Mesodermal cell (in vitro differentiated cells): ENCODE measurements around the gene EGLN3.

ENCODE experiments used
- H3K27ac ChIP-seq: 2 replicates; pipeline ENCODE4 v1.7.0; 2013; ENCODE audit warnings: mild to moderate bottlenecking, low read depth, low read length, moderate library complexity; ENCODE audit not compliant: severe bottlenecking
- H3K36me3 ChIP-seq: 2 replicates; pipeline ENCODE4 v1.7.1; 2013; ENCODE audit warnings: mild to moderate bottlenecking, low read length, moderate library complexity; ENCODE audit not compliant: control insufficient read depth, insufficient read depth
- H3K4me1 ChIP-seq: one replicate; pipeline ENCODE4 v1.7.1; 2013; ENCODE audit warnings: mild to moderate bottlenecking, low read length; ENCODE audit not compliant: insufficient read depth, control insufficient read depth, poor library complexity, severe bottlenecking
- H3K4me3 ChIP-seq: 2 replicates; pipeline ENCODE4 v1.7.0; 2013; ENCODE audit warnings: low read length, control low read depth, mild to moderate bottlenecking; ENCODE audit not compliant: insufficient read depth, poor library complexity, severe bottlenecking; ENCODE audit errors: extremely low read depth
- H3K9me3 ChIP-seq: 2 replicates; pipeline ENCODE4 v1.7.1; 2013; ENCODE audit warnings: mild to moderate bottlenecking, low read length, moderate library complexity; ENCODE audit not compliant: control insufficient read depth
- WGBS, 2 experiments: methylation state at CpG; one replicate each; pipeline ENCODE4 v1.1.5; 2013; ENCODE audit warnings: missing lambda C conversion rate in 2 of 2; ENCODE audit not compliant: insufficient coverage in 2 of 2; 5-methylcytosine and 5-hydroxymethylcytosine counted together

EGLN3 gene

GRCh38 chr14:33948869-33949408 lies 1.9 kb downstream of the EGLN3 start:
- peaks cover 5% of the 10 kb centered on the region for H3K36me3 ChIP-seq
- WGBS, 2 experiments, result 42 to 92% methylated on average over 2 to 5 of the region's 9 CpGs
- peak overlapping the region; percentile 64 for H3K4me3 ChIP-seq
- no peak overlapping the region for H3K27ac ChIP-seq
- no peaks in the 10 kb centered on the region for H3K9me3 ChIP-seq
- H3K4me1 ChIP-seq, result peaks cover 14% of the 10 kb centered on the region

GRCh38 chr14:33948145-33948868 lies 2.6 kb downstream of the EGLN3 start:
- peak overlapping the region; percentile 64 for H3K4me3 ChIP-seq

GRCh38 chr14:33946679-33947476 lies 4.0 kb downstream of the EGLN3 start:
- Histone ChIP-seq H3K4me1 (peaks cover 14% of the 10 kb centered on the region), H3K4me3 (no peak overlapping the region), H3K27ac (no peak overlapping the region), H3K9me3 (no peaks in the 10 kb centered on the region), H3K36me3 (peaks cover 5% of the 10 kb centered on the region)
- 95% methylated on average over 2 to 5 of the region's 5 CpGs for WGBS, 2 experiments

More at GRCh38 chr14:33948145-33948868, 2.6 kb downstream of the EGLN3 start:
- Histone ChIP-seq H3K9me3 (no peaks in the 10 kb centered on the region), H3K36me3 (peaks cover 5% of the 10 kb centered on the region), H3K27ac (no peak overlapping the region), H3K4me1 (peaks cover 14% of the 10 kb centered on the region)
- whole genome bisulfite sequencing, 2 experiments, result 54 to 77% methylated on average over 2 to 3 of the region's 3 CpGs

- H3K9me3 ChIP-seq, result no peaks in the 10 kb centered on the region
- no peak overlapping the region for H3K27ac ChIP-seq
- H3K36me3 ChIP-seq, result peaks cover 5% of the 10 kb centered on the region
- WGBS, 2 experiments, result 89 to 90% methylated on average over 2 to 3 of the region's 4 CpGs
- peaks cover 7% of the 10 kb centered on the region for H3K4me1 ChIP-seq
- H3K4me3 ChIP-seq, result no peak overlapping the region
These were observed 5.4 kb downstream of the EGLN3 start for GRCh38 chr14:33945210-33946088.

GRCh38 chr14:33943096-33943883 lies 7.6 kb downstream of the EGLN3 start:
- Histone ChIP-seq H3K36me3 (peaks cover 5% of the 10 kb centered on the region), H3K27ac (no peak overlapping the region), H3K4me1 (no peaks in the 10 kb centered on the region), H3K4me3 (no peak overlapping the region), H3K9me3 (no peaks in the 10 kb centered on the region)
- 91 to 94% methylated on average over 2 to 4 of the region's 8 CpGs for WGBS, 2 experiments

- no peak overlapping the region for H3K4me3 ChIP-seq
- H3K4me1 ChIP-seq, result no peaks in the 10 kb centered on the region
- no peaks in the 10 kb centered on the region for H3K9me3 ChIP-seq
- H3K36me3 ChIP-seq, result peaks cover 5% of the 10 kb centered on the region
- H3K27ac ChIP-seq, result no peak overlapping the region
- WGBS, 2 experiments, result 71 to 89% methylated on average over 2 to 3 of the region's 3 CpGs
These were observed 9.2 kb downstream of the EGLN3 start for GRCh38 chr14:33941718-33942117.

- no peaks in the 10 kb centered on the region for H3K4me1 ChIP-seq
- no peaks in the 10 kb centered on the region for H3K36me3 ChIP-seq
- H3K4me3 ChIP-seq, result no peak overlapping the region
- H3K9me3 ChIP-seq, result no peaks in the 10 kb centered on the region
- H3K27ac ChIP-seq, result no peak overlapping the region
- WGBS, 2 experiments, result 69 to 81% methylated on average over 4 to 5 of the region's 5 CpGs
These were observed 10.3 kb downstream of the EGLN3 start for GRCh38 chr14:33940561-33941011.

- Histone ChIP-seq H3K27ac (peak overlapping the region; percentile 37), H3K4me3 (no peak overlapping the region), H3K36me3 (no peaks in the 10 kb centered on the region), H3K4me1 (no peaks in the 10 kb centered on the region), H3K9me3 (no peaks in the 10 kb centered on the region)
- WGBS, 2 experiments, result 25 to 34% methylated on average over 12 to 13 of the region's 20 CpGs
These were observed 12.5 kb downstream of the EGLN3 start for GRCh38 chr14:33938131-33938949.

- Histone ChIP-seq H3K27ac (no peak overlapping the region), H3K36me3 (no peaks in the 10 kb centered on the region), H3K4me3 (no peak overlapping the region), H3K9me3 (no peaks in the 10 kb centered on the region), H3K4me1 (no peaks in the 10 kb centered on the region)
- 100% methylated on average over 1 of the region's 2 CpGs; no CpG with 5 or more reads in 1 of the 2 experiments for WGBS, 2 experiments
These were observed 14.5 kb downstream of the EGLN3 start for GRCh38 chr14:33936391-33936790.
